H9 (cell line): ENCODE results near the gene GPR143. TPM values are rescaled to one million over a fixed set of nuclear protein-coding genes. Genes with fewer than 3 reads are reported as not detected.

Experiments used
- DNase-seq: peaks from one replicate; pipeline ENCODE4 v3.0.0-alpha.2; 2017
- H2AFZ ChIP-seq: one replicate; pipeline ENCODE4 v1.6.1; 2013; ENCODE audit warnings: mild to moderate bottlenecking, low read length, control low read depth, moderate library complexity
- H2AK5ac ChIP-seq: 2 replicates; pipeline ENCODE4 v1.6.1; 2013; ENCODE audit warnings: low read length, control low read depth, mixed read lengths; ENCODE audit not compliant: insufficient read length
- H2BK120ac ChIP-seq: one replicate; pipeline ENCODE4 v1.6.1; 2013; ENCODE audit warnings: low read depth, mild to moderate bottlenecking, low read length, control low read depth, inconsistent platforms; ENCODE audit not compliant: poor library complexity, severe bottlenecking
- H2BK12ac ChIP-seq: 2 replicates; pipeline ENCODE4 v1.6.1; 2013; ENCODE audit warnings: low read length, control low read depth, mixed read lengths, low read depth; ENCODE audit not compliant: insufficient read length
- H2BK15ac ChIP-seq: 2 replicates; pipeline ENCODE4 v1.6.1; 2013; ENCODE audit warnings: low read depth, low read length, control low read depth
- H2BK20ac ChIP-seq: one replicate; pipeline ENCODE4 v1.6.1; 2013; ENCODE audit warnings: low read depth, mild to moderate bottlenecking, low read length, control low read depth, inconsistent platforms; ENCODE audit not compliant: poor library complexity, severe bottlenecking
- H2BK5ac ChIP-seq: 2 replicates; pipeline ENCODE4 v1.6.1; 2013; ENCODE audit warnings: low read length, control low read depth, mixed read lengths; ENCODE audit not compliant: insufficient read length
- H3K14ac ChIP-seq: 2 replicates; pipeline ENCODE4 v1.6.1; 2013; ENCODE audit warnings: low read length, control low read depth; ENCODE audit not compliant: insufficient read depth
- H3K18ac ChIP-seq: 2 replicates; pipeline ENCODE4 v1.6.1; 2013; ENCODE audit warnings: low read depth, mild to moderate bottlenecking, mixed read lengths, low read length, control low read depth; ENCODE audit not compliant: insufficient read length
- H3K23ac ChIP-seq: 2 replicates; pipeline ENCODE4 v1.6.1; 2013; ENCODE audit warnings: low read length, control low read depth, mixed read lengths, low read depth; ENCODE audit not compliant: insufficient read length
- H3K23me2 ChIP-seq: 2 replicates; pipeline ENCODE4 v1.6.1; 2013; ENCODE audit warnings: low read depth, mild to moderate bottlenecking, mixed read lengths, low read length, control low read depth; ENCODE audit not compliant: insufficient read length, poor library complexity, severe bottlenecking
- H3K27ac ChIP-seq: 2 replicates; pipeline ENCODE4 v1.5.1; 2013; ENCODE audit warnings: low read length, control low read depth, mixed read lengths, low read depth; ENCODE audit not compliant: insufficient read length
- H3K27me3 ChIP-seq: 2 replicates; pipeline ENCODE4 v1.6.1; 2013; ENCODE audit warnings: low read length, control low read depth, inconsistent platforms; ENCODE audit not compliant: insufficient read depth
- H3K4ac ChIP-seq: 2 replicates; pipeline ENCODE4 v1.6.1; 2013; ENCODE audit warnings: low read depth, mild to moderate bottlenecking, control low read depth, inconsistent platforms, low read length, moderate library complexity
- H3K4me1 ChIP-seq: 2 replicates; pipeline ENCODE4 v1.6.1; 2013; ENCODE audit warnings: low read length, control low read depth, inconsistent platforms; ENCODE audit not compliant: insufficient read depth
- H3K4me2 ChIP-seq: 2 replicates; pipeline ENCODE4 v1.6.1; 2013; ENCODE audit warnings: low read length, control low read depth, mixed read lengths; ENCODE audit not compliant: insufficient read length, insufficient read depth
- H3K56ac ChIP-seq: 2 replicates; pipeline ENCODE4 v1.6.1; 2013; ENCODE audit warnings: low read depth, mild to moderate bottlenecking, mixed read lengths, low read length, control low read depth; ENCODE audit not compliant: insufficient read length
- H3K79me1 ChIP-seq: 2 replicates; pipeline ENCODE4 v1.6.1; 2013; ENCODE audit warnings: low read depth, mild to moderate bottlenecking, moderate library complexity, low read length, control low read depth, inconsistent platforms; ENCODE audit not compliant: insufficient read depth, poor library complexity, severe bottlenecking
- H3K79me2 ChIP-seq: 2 replicates; pipeline ENCODE4 v1.6.1; 2013; ENCODE audit warnings: low read length, control low read depth, inconsistent platforms; ENCODE audit not compliant: insufficient read depth
- H3K9ac ChIP-seq: 2 replicates; pipeline ENCODE4 v1.6.1; 2013; ENCODE audit warnings: low read length, control low read depth, mixed read lengths; ENCODE audit not compliant: insufficient read length; ENCODE audit errors: extremely low read depth
- H3K9me3 ChIP-seq: one replicate; pipeline ENCODE4 v1.6.1; 2013; ENCODE audit warnings: low read depth, low read length, inconsistent platforms; ENCODE audit not compliant: control insufficient read depth
- H3T11ph ChIP-seq: one replicate; pipeline ENCODE4 v1.6.1; 2013; ENCODE audit warnings: mild to moderate bottlenecking, low read length, control low read depth, inconsistent platforms
- H4K20me1 ChIP-seq: one replicate; pipeline ENCODE4 v1.6.1; 2013; ENCODE audit not compliant: control insufficient read depth, insufficient read length, insufficient read depth
- H4K5ac ChIP-seq: 2 replicates; pipeline ENCODE4 v1.6.1; 2013; ENCODE audit warnings: low read depth, mild to moderate bottlenecking, mixed read lengths, low read length, control low read depth; ENCODE audit not compliant: insufficient read length
- H4K8ac ChIP-seq: replicated peaks from 2 replicates; pipeline ENCODE4 v1.6.1; 2013; ENCODE audit warnings: low read length, control low read depth, mixed read lengths, low read depth; ENCODE audit not compliant: insufficient read length
- H4K91ac ChIP-seq: 2 replicates; pipeline ENCODE4 v1.6.1; 2013; ENCODE audit warnings: low read depth, mild to moderate bottlenecking, moderate library complexity, mixed read lengths, low read length, control low read depth; ENCODE audit not compliant: insufficient read length
- H3K27ac Mint-ChIP-seq, 3 experiments: 2 replicates in 2 of 3; 3 replicates in 1 of 3; pipeline ENCODE4 v1.8.0; 2020 to 2021; ENCODE audit warnings: mixed read lengths in 3 of 3, mild to moderate bottlenecking in 1 of 3, moderate library complexity in 1 of 3
- H3K27me3 Mint-ChIP-seq: 2 replicates; pipeline ENCODE4 v1.8.0; 2021; ENCODE audit warnings: low read depth, mild to moderate bottlenecking, moderate library complexity, mixed read lengths
- H3K36me3 Mint-ChIP-seq, 3 experiments: 2 replicates in 2 of 3; 3 replicates in 1 of 3; pipeline ENCODE4 v1.8.0; 2020 to 2021; ENCODE audit warnings: low read depth in 3 of 3, mixed read lengths in 3 of 3; ENCODE audit not compliant: insufficient read depth in 1 of 3
- H3K4me1 Mint-ChIP-seq, 2 experiments: 2 replicates each; pipeline ENCODE4 v1.8.0; 2020; ENCODE audit warnings: mixed read lengths in 2 of 2
- H3K4me3 Mint-ChIP-seq, 2 experiments: 2 replicates in 1 of 2; 3 replicates in 1 of 2; pipeline ENCODE4 v1.8.0; 2020 to 2021; ENCODE audit warnings: mild to moderate bottlenecking in 2 of 2, mixed read lengths in 2 of 2, moderate library complexity in 1 of 2
- H3K9me3 Mint-ChIP-seq, 2 experiments: 2 replicates in 1 of 2; 3 replicates in 1 of 2; pipeline ENCODE4 v1.8.0; 2020; ENCODE audit warnings: mild to moderate bottlenecking in 2 of 2, mixed read lengths in 2 of 2, moderate library complexity in 1 of 2
- CTCF ChIP-seq: fragments of 200-600 bp; sonication (generic); conservative IDR thresholded peaks from 3 replicates; pipeline ENCODE4 v1.8.0; 2021; ENCODE audit warnings: antibody characterized with exemption, mild to moderate bottlenecking
- WGBS: extraction: QIAGEN DNeasy Blood & Tissue Kit; methylation state at CpG from one replicate; pipeline ENCODE4 v1.1.7; 2013; ENCODE audit warnings: missing lambda C conversion rate, low lambda C conversion rate, mixed read lengths; ENCODE audit not compliant: insufficient read length; ENCODE audit errors: extremely low coverage; 5-methylcytosine and 5-hydroxymethylcytosine counted together
- total RNA-seq: library from RNA; stranded (reverse); gene quantifications from 2 replicates; pipeline ENCODE4 v1.2.1, GENCODE V29; 2021

The GPR143 gene
- total RNA-seq, 1 experiment from 2014 or later, result 7.1 TPM

GRCh38 chrX:9807355-9808182 lies 41.9 kb upstream of the GPR143 start:
- no peak for TF ChIP-seq CTCF
- Histone ChIP-seq H2AFZ (no peak overlapping the region), H3K18ac (no peak overlapping the region), H3K9ac (no peak overlapping the region), H4K20me1 (peaks cover 2% of the 10 kb centered on the region), H4K91ac (no peak overlapping the region), H3K79me1 (no peaks in the 10 kb centered on the region), H3K23ac (no peak overlapping the region), H3K27ac (no peak overlapping the region), H3K4me1 (peaks cover 5% of the 10 kb centered on the region; the same call in 1 of the 2 replicates), H3K79me2 (peaks cover 4% of the 10 kb centered on the region; the same call in 1 of the 2 replicates), H3K4ac (no peak overlapping the region), H3K56ac (no peak overlapping the region), H3K14ac (peak overlapping the region; percentile 52; the same call in 1 of the 2 replicates), H2BK12ac (no peak overlapping the region), H3K23me2 (no peaks in the 10 kb centered on the region), H3K27me3 (no peaks in the 10 kb centered on the region), H2BK15ac (no peak overlapping the region), H3K9me3 (no peaks in the 10 kb centered on the region), H3T11ph (no peak overlapping the region), H2BK5ac (no peak overlapping the region), H4K8ac (no peak overlapping the region), H2AK5ac (no peak overlapping the region), H2BK20ac (no peak overlapping the region), H3K4me2 (no peak overlapping the region), H2BK120ac (no peak overlapping the region), H4K5ac (no peak overlapping the region)
- Mint-ChIP-seq H3K4me1 (peaks cover 10 to 11% of the 10 kb centered on the region in 2 experiments), H3K4me3 (no peak overlapping the region), H3K27ac (peak overlapping the region in 2 of 3 experiments; percentile 68 to 87; a peak in 2 of 7 replicates), H3K9me3 (peaks cover 24 to 37% of the 10 kb centered on the region in 2 experiments), H3K27me3 (no peaks in the 10 kb centered on the region; the same call in none of the 2 replicates), H3K36me3 (peaks cover 4 to 16% (median 12%) of the 10 kb centered on the region in 3 experiments; a peak in 6 of 7 replicates)
- no peak for DNase-seq
- no CpG with 5 or more reads among the region's 14 CpGs for WGBS
